Mammary epithelial cell (primary cell): Measurements from ENCODE around the gene USP24.

Source experiments
- EZH2 ChIP-seq: IDR thresholded peaks from 2 replicates; pipeline ENCODE4 v1.6.1; 2012; ENCODE audit warnings: low read length, inconsistent platforms, borderline replicate concordance
- TF ChIP-seq, protein P1 (sequence below), 2 donors: IDR thresholded peaks in 1 of 2; conservative IDR thresholded peaks in 1 of 2; 2 replicates each; pipeline ENCODE4 v1.5.1; 2011 to 2012; ENCODE audit warnings: inconsistent platforms in 2 of 2, low read length in 2 of 2, mild to moderate bottlenecking in 2 of 2, control low read depth in 1 of 2, low read depth in 1 of 2; ENCODE audit not compliant: insufficient read depth in 1 of 2; ENCODE audit errors: extremely low read depth in 1 of 2

DNA sequence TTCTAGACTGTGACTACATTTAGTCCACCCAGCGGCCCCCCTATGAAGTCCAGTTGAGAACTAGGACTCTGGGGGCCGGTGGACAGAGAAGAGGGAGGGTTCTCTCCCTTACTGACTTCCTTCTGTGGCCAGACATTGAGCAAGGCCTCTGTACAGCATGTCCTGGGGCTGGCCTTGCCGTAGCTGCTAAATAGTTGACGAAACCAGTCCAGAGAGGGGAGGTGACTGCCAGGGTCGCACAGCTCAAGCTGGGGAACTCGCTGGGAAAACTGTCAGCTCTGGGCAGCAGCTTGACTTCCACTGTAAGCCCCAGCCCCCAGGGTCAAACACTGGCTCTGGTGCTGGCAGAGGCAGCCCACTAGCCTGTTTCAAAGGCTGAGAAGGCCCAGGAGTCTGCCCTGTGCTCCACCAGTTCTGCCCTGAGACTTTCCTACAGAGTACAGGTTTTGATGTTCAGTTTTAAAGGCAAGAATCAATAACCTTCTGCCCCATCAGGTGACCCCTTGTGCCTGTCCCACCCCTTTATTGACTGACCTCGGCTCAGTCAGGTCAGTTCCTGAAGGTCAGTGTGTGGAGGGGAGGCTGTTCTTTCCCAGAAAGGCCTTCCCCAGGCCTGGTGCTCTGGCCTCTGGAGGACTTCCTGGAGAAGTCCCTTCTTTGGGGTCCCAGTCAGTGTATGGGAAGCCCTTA, 161.8 kb downstream of the USP24 start:
- TF ChIP-seq, protein P1, sequence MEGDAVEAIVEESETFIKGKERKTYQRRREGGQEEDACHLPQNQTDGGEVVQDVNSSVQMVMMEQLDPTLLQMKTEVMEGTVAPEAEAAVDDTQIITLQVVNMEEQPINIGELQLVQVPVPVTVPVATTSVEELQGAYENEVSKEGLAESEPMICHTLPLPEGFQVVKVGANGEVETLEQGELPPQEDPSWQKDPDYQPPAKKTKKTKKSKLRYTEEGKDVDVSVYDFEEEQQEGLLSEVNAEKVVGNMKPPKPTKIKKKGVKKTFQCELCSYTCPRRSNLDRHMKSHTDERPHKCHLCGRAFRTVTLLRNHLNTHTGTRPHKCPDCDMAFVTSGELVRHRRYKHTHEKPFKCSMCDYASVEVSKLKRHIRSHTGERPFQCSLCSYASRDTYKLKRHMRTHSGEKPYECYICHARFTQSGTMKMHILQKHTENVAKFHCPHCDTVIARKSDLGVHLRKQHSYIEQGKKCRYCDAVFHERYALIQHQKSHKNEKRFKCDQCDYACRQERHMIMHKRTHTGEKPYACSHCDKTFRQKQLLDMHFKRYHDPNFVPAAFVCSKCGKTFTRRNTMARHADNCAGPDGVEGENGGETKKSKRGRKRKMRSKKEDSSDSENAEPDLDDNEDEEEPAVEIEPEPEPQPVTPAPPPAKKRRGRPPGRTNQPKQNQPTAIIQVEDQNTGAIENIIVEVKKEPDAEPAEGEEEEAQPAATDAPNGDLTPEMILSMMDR (conservative IDR thresholded peaks at IDR 0.05 in 1 of 2, IDR thresholded peaks at IDR 0.05 in 1 of 2; ENCODE audit: extremely low read depth in 1 of 2, insufficient read depth in 1 of 2, low read depth in 1 of 2, low read length in 2 of 2), result no peak
- TF ChIP-seq EZH2, result no peak
